ENCODE results near the gene ARHGAP30. TPM values are rescaled to one million over a fixed set of nuclear protein-coding genes. Genes with fewer than 3 reads are reported as not detected.

ARHGAP30 gene
- total RNA-seq, 5 donors from 2014 or later (not counting 1 experiment from before 2014, with no cell fraction given), result 193 to 299 (median 279) TPM

DNA sequence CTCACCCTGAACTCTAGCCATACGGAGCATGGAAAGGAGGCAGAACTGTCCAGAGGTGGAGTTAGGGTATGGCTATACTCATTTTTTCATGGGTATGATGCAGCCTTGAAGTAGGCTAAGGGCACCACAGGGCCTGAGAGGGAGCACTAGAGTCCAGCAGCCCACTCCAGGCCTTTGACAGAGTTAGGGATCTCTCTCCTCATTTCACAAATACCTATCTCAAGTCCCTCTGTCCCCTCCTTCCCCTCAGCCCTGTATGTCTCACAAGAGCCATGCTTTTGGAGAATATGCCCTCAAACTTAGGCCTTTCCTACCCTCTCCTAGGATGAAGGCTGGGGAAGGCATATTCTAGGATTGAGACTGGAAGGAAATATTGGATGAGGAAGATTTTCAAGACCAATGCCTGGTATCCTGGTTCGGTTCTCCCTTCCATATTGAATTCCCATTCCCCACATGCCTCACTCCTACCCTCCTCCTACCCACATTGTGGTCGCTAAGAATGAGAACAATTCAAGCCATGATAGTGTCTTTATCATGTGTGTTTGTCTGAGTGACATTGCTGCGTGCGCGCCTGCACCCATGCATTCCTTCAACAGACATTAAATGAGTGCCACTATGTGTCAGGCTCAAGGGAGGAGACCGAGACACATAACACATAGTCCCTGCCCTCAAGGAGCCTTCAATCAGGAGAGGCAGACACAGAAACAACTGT, 22.3 kb upstream of the ARHGAP30 start:
- no peaks in the 10 kb centered on the region for H3K9me3 Mint-ChIP-seq
- no peak overlapping the region for H3K4me3 Mint-ChIP-seq
- H3K4me1 Mint-ChIP-seq, result peaks cover 10 to 23% (median 22%) of the 10 kb centered on the region in 3 donors

DNA sequence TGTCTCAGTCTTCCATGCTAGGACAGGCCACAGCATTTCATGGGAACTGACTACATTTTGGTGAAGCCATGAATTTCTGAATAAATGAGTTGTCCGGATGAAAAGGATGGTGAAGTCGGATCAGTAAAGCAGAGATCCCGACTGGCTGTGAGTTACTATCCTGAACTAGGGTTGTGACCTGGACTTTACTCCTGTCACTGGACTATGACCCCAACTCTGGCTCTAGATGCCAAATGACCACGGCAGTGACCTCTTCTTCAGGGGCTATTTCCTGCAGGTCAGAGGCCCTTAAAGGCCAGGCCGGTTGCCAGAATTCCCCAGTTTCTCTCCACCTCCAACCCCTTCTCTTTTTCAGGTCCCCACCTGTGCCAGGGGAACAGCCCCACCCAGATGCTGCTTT, 21.4 kb upstream of the ARHGAP30 start:
- no peaks in the 10 kb centered on the region for H3K27me3 ChIP-seq (replicated peaks in 1 of 2; ENCODE audit: control insufficient read depth in 2 of 2, extremely low read depth in 1 of 2, insufficient read depth in 2 of 2, low read length in 1 of 2)
- H3K36me3 Mint-ChIP-seq, result no peaks in the 10 kb centered on the region
- no peak overlapping the region for H3K27ac Mint-ChIP-seq
- DNase-seq (no peak), ATAC-seq (replicated peaks in 1 of 4) (no peak)
- no peak overlapping the region for H3K4me3 ChIP-seq (ENCODE audit: control insufficient read depth in 1 of 2, extremely low read depth in 1 of 2, low read length in 1 of 2)
- H3K27me3 Mint-ChIP-seq, result no peaks in the 10 kb centered on the region
- WGBS (ENCODE audit: insufficient coverage), result 90% methylated on average over 3 of the region's 5 CpGs
- H3K4me1 Mint-ChIP-seq, result peaks cover 8 to 22% (median 18%) of the 10 kb centered on the region in 3 donors
- H3K36me3 ChIP-seq (ENCODE audit: control insufficient read depth in 2 of 2, extremely low read depth in 1 of 2, insufficient read depth in 1 of 2, low read length in 1 of 2), result no peaks in the 10 kb centered on the region
- POLR2A ChIA-PET, result interaction anchor here in 1 of 2 donors (0.6 kb wide), 1 partner anchor 17 kb away, joined by 4 read pairs; no protein-coding TSS in a partner anchor
- CTCF ChIA-PET, result interaction anchor here in 1 of 2 donors (1.1 kb wide), 1 partner anchor 26 kb away, joined by 3 read pairs; no protein-coding TSS in a partner anchor
- H3K4me1 ChIP-seq (ENCODE audit: control insufficient read depth in 1 of 2, extremely low read depth in 1 of 2, insufficient read depth in 2 of 2, low read length in 2 of 2), result peaks cover 6% of the 10 kb centered on the region in 2 experiments
- no peaks in the 10 kb centered on the region for H3K9me3 Mint-ChIP-seq
- no peak overlapping the region for H3K4me3 Mint-ChIP-seq
- no peak overlapping the region for H3K27ac ChIP-seq (ENCODE audit: low read length)
- no peaks in the 10 kb centered on the region for H3K9me3 ChIP-seq

More for the DNA sequence above, 22.3 kb upstream of the ARHGAP30 start:
- H3K9me3 ChIP-seq, result no peaks in the 10 kb centered on the region
- no peaks in the 10 kb centered on the region for H3K36me3 ChIP-seq (ENCODE audit: control insufficient read depth in 2 of 2, extremely low read depth in 1 of 2, insufficient read depth in 1 of 2, low read length in 1 of 2)
- ATAC-seq (replicated peaks in 1 of 4) (no peak), DNase-seq (no peak)
- H3K27me3 ChIP-seq (replicated peaks in 1 of 2; ENCODE audit: control insufficient read depth in 2 of 2, extremely low read depth in 1 of 2, insufficient read depth in 2 of 2, low read length in 1 of 2), result no peaks in the 10 kb centered on the region
- H3K27ac ChIP-seq (ENCODE audit: low read length), result no peak overlapping the region
- H3K4me3 ChIP-seq (ENCODE audit: control insufficient read depth in 1 of 2, extremely low read depth in 1 of 2, low read length in 1 of 2), result no peak overlapping the region
- no peaks in the 10 kb centered on the region for H3K36me3 Mint-ChIP-seq
- no peak overlapping the region for H3K27ac Mint-ChIP-seq
- no peaks in the 10 kb centered on the region for H3K27me3 Mint-ChIP-seq
- H3K4me1 ChIP-seq (ENCODE audit: control insufficient read depth in 1 of 2, extremely low read depth in 1 of 2, insufficient read depth in 2 of 2, low read length in 2 of 2), result peaks cover 6 to 7% of the 10 kb centered on the region in 2 experiments
- ChIA-PET CTCF (interaction anchor here in 1 of 2 donors (1.0 kb wide), 1 partner anchor 17 kb away, joined by 3 read pairs; no protein-coding TSS in a partner anchor), POLR2A (no interaction called here)
- WGBS (ENCODE audit: insufficient coverage), result 82% methylated on average over 1 of the region's 7 CpGs

DNA sequence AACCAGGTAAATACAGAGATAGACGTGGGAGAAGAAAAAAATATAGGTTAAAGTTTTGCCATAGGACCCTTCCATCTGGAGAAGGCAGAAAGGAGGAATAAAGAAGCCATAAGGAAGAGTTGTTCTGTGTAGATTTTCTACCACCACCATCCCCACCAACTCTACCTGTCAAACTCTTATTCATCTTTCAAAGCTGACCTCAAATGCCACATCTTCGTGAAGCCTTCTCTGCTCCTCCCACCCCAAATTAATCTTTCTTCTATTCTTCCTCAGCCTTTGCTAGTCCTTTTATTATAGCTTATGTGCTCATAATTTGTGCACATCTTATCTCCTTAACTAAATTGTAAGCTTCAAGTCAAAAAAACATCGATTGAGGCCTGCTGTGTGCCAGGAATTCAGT, 20.9 kb upstream of the ARHGAP30 start:
- no peak overlapping the region for H3K4me3 Mint-ChIP-seq
- POLR2A ChIA-PET, result interaction anchor here in 1 of 2 donors (0.6 kb wide), 1 partner anchor 18 kb away, joined by 4 read pairs; no protein-coding TSS in a partner anchor
- H3K27me3 ChIP-seq (replicated peaks in 1 of 2; ENCODE audit: control insufficient read depth in 2 of 2, extremely low read depth in 1 of 2, insufficient read depth in 2 of 2, low read length in 1 of 2), result no peaks in the 10 kb centered on the region
- DNase-seq (peak in 1 of 35 experiments; percentile 28), ATAC-seq (replicated peaks in 1 of 4) (peak in 2 of 4 experiments; percentile 23 to 73)
- H3K27ac Mint-ChIP-seq, result no peak overlapping the region
- no peaks in the 10 kb centered on the region for H3K9me3 Mint-ChIP-seq
- no peaks in the 10 kb centered on the region for H3K36me3 Mint-ChIP-seq
- H3K9me3 ChIP-seq, result no peaks in the 10 kb centered on the region
- H3K27me3 Mint-ChIP-seq, result no peaks in the 10 kb centered on the region
- H3K4me3 ChIP-seq (ENCODE audit: control insufficient read depth in 1 of 2, extremely low read depth in 1 of 2, low read length in 1 of 2), result no peak overlapping the region
- CTCF ChIA-PET, result interaction anchor here in 1 of 2 donors (1.1 kb wide), 1 partner anchor 25 kb away, joined by 3 read pairs; no protein-coding TSS in a partner anchor
- WGBS (ENCODE audit: insufficient coverage), result 100% methylated on average over 1 of the region's 3 CpGs
- peaks cover 6% of the 10 kb centered on the region in 2 experiments for H3K4me1 ChIP-seq (ENCODE audit: control insufficient read depth in 1 of 2, extremely low read depth in 1 of 2, insufficient read depth in 2 of 2, low read length in 2 of 2)
- H3K4me1 Mint-ChIP-seq, result peaks cover 8 to 22% (median 18%) of the 10 kb centered on the region in 3 donors
- no peaks in the 10 kb centered on the region for H3K36me3 ChIP-seq (ENCODE audit: control insufficient read depth in 2 of 2, extremely low read depth in 1 of 2, insufficient read depth in 1 of 2, low read length in 1 of 2)
- no peak overlapping the region for H3K27ac ChIP-seq (ENCODE audit: low read length)

DNA sequence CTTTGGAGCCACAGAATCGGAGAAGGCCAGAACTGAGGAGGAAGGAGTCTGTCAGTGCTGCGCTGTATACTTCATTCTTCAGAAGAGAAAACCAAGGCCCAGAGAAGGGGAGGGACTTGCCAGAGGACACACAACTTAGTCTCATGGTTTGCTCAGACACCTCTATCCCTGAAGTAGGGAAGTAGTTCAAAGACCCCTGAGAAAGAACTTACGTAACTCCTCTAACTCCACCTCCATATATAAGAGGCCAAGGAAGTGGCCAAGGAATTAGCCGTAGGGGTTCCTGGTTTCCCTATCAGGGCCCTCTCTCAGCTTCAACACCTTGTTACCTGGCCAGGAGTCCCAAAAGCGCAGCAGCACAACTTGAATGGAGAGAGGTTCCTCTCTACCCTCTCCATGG, 20.2 kb upstream of the ARHGAP30 start:
- DNase-seq, result no peak
- H3K27ac Mint-ChIP-seq, result no peak overlapping the region
- no peaks in the 10 kb centered on the region for H3K27me3 Mint-ChIP-seq
- no peak overlapping the region for H3K27ac ChIP-seq (ENCODE audit: low read length)
- peaks cover 6% of the 10 kb centered on the region in 2 experiments for H3K4me1 ChIP-seq (ENCODE audit: control insufficient read depth in 1 of 2, extremely low read depth in 1 of 2, insufficient read depth in 2 of 2, low read length in 2 of 2)
- peaks cover 0 to 4% of the 10 kb centered on the region in 2 experiments for H3K27me3 ChIP-seq (replicated peaks in 1 of 2; ENCODE audit: control insufficient read depth in 2 of 2, extremely low read depth in 1 of 2, insufficient read depth in 2 of 2, low read length in 1 of 2)
- ChIA-PET POLR2A (no interaction called here), CTCF (no interaction called here)
- H3K9me3 Mint-ChIP-seq, result no peaks in the 10 kb centered on the region
- 100% methylated on average over 2 of the region's 5 CpGs for WGBS (ENCODE audit: insufficient coverage)
- no peaks in the 10 kb centered on the region for H3K36me3 Mint-ChIP-seq
- H3K4me3 Mint-ChIP-seq, result no peak overlapping the region
- ATAC-seq (replicated peaks in 1 of 4), result no peak
- peaks cover 8 to 22% (median 18%) of the 10 kb centered on the region in 3 donors for H3K4me1 Mint-ChIP-seq
- H3K36me3 ChIP-seq (ENCODE audit: control insufficient read depth in 2 of 2, extremely low read depth in 1 of 2, insufficient read depth in 1 of 2, low read length in 1 of 2), result no peaks in the 10 kb centered on the region
- no peaks in the 10 kb centered on the region for H3K9me3 ChIP-seq
- no peak overlapping the region for H3K4me3 ChIP-seq (ENCODE audit: control insufficient read depth in 1 of 2, extremely low read depth in 1 of 2, low read length in 1 of 2)

GRCh38 chr1:161089251-161089924, 19.7 kb upstream of the ARHGAP30 start, which contains the start of gene NECTIN4:
TSS of gene NECTIN4 (minus strand) at chr1:161089558. CDS start at chr1:161089296, 262 bp downstream.
- WGBS (ENCODE audit: insufficient coverage), result 93% methylated on average over 20 of the region's 22 CpGs
- Mint-ChIP-seq H3K27me3 (no peaks in the 10 kb centered on the region), H3K4me3 (no peak within 1 kb of the TSS), H3K9me3 (no peaks in the 10 kb centered on the region), H3K36me3 (no peaks in the 10 kb centered on the region), H3K27ac (no peak within 1 kb of the TSS), H3K4me1 (peaks cover 8 to 22% (median 18%) of the 10 kb centered on the region in 3 donors)
- Histone ChIP-seq H3K9me3 (no peaks in the 10 kb centered on the region), H3K4me1 (ENCODE audit: control insufficient read depth in 1 of 2, extremely low read depth in 1 of 2, insufficient read depth in 2 of 2, low read length in 2 of 2) (peaks cover 6% of the 10 kb centered on the region in 2 experiments), H3K27ac (ENCODE audit: low read length) (no peak within 1 kb of the TSS), H3K4me3 (ENCODE audit: control insufficient read depth in 1 of 2, extremely low read depth in 1 of 2, low read length in 1 of 2) (no peak within 1 kb of the TSS), H3K36me3 (ENCODE audit: control insufficient read depth in 2 of 2, extremely low read depth in 1 of 2, insufficient read depth in 1 of 2, low read length in 1 of 2) (no peaks in the 10 kb centered on the region), H3K27me3 (replicated peaks in 1 of 2; ENCODE audit: control insufficient read depth in 2 of 2, extremely low read depth in 1 of 2, insufficient read depth in 2 of 2, low read length in 1 of 2) (peaks cover 0 to 5% of the 10 kb centered on the region in 2 experiments)
- ATAC-seq (replicated peaks in 1 of 4), result no peak
- CTCF ChIA-PET, result no interaction called here
- POLR2A ChIA-PET, result no interaction called here
- DNase-seq, result no peak

DNA sequence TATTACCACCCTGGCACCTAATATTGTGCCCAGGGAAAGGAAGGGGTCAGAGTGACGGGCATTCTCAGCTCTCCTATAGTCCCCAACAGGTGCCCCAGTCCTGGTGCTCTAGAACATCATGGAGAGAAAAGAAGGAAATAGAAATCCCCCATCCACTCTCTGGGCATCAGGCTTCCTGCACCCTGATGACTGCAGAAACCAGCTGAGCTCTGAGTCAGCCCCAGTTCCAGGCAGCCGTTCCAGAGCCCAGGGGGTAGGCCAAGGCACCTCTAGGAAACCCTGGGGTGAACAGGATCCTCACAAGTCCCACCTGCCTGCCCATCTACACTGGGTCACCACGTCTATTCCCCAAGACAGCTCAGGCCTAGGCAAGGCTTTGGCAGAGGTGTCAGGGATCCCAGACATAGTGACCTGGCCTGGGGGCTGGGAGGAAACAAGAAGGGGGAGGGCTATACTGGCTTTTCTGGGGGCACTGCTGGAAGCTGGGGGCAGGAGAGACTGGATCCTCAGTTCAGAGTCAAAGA, 19.0 kb upstream of the ARHGAP30 start:
- DNase-seq (no peak), ATAC-seq (replicated peaks in 1 of 4) (no peak)
- H3K9me3 ChIP-seq, result no peaks in the 10 kb centered on the region
- 75% methylated on average over 1 of the region's 3 CpGs for WGBS (ENCODE audit: insufficient coverage)
- no peak overlapping the region for H3K27ac ChIP-seq (ENCODE audit: low read length)
- no peaks in the 10 kb centered on the region for H3K9me3 Mint-ChIP-seq
- no peaks in the 10 kb centered on the region for H3K36me3 Mint-ChIP-seq
- no peaks in the 10 kb centered on the region for H3K36me3 ChIP-seq (ENCODE audit: control insufficient read depth in 2 of 2, extremely low read depth in 1 of 2, insufficient read depth in 1 of 2, low read length in 1 of 2)
- ChIA-PET CTCF (no interaction called here), POLR2A (no interaction called here)
- no peak overlapping the region for H3K27ac Mint-ChIP-seq
- peaks cover 0 to 5% of the 10 kb centered on the region in 2 experiments for H3K27me3 ChIP-seq (replicated peaks in 1 of 2; ENCODE audit: control insufficient read depth in 2 of 2, extremely low read depth in 1 of 2, insufficient read depth in 2 of 2, low read length in 1 of 2)
- H3K4me3 Mint-ChIP-seq, result no peak overlapping the region
- H3K4me1 ChIP-seq (ENCODE audit: control insufficient read depth in 1 of 2, extremely low read depth in 1 of 2, insufficient read depth in 2 of 2, low read length in 2 of 2), result peaks cover 6% of the 10 kb centered on the region in 2 experiments
- H3K4me1 Mint-ChIP-seq, result peaks cover 8 to 22% (median 18%) of the 10 kb centered on the region in 3 donors
- H3K27me3 Mint-ChIP-seq, result no peaks in the 10 kb centered on the region
- no peak overlapping the region for H3K4me3 ChIP-seq (ENCODE audit: control insufficient read depth in 1 of 2, extremely low read depth in 1 of 2, low read length in 1 of 2)
